ENCODE measurements around the gene BCAR3. TPM values are rescaled to one million over a fixed set of nuclear protein-coding genes. Genes with fewer than 3 reads are reported as not detected.

Gene BCAR3
- total RNA-seq, 6 donors from 2014 or later: 26.3 to 48.8 (median 31.9) TPM

DNA sequence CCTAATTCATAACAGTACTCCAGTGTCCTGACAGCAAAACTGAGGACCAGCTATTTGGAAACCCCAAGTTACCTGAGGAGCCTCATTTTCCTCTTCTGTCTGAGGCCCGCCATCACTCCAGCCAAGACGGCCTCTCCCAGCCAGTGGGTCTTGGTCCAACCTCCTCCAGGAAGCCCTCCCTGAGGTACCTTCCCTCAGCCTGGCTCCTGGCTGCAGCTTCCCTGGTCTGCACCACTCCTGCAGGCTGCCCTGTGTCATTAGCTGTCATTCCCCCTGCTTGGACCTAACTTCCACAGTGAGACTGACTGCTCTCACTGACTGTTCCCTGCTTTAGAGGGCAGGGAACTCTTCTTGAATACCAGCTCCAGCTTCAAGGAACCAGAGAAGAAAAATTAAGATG, 33.0 kb downstream of the BCAR3 start:
- no peaks in the 10 kb centered on the region for H3K27me3 ChIP-seq
- H3K36me3 ChIP-seq: peaks cover 0 to 7% (median 0%) of the 10 kb centered on the region in 4 donors
- H3K4me3 ChIP-seq: no peak overlapping the region
- ATAC-seq (ENCODE audit: low FRiP score in 2 of 2) (no peak), DNase-seq (no peak)
- TF ChIP-seq, protein P1, sequence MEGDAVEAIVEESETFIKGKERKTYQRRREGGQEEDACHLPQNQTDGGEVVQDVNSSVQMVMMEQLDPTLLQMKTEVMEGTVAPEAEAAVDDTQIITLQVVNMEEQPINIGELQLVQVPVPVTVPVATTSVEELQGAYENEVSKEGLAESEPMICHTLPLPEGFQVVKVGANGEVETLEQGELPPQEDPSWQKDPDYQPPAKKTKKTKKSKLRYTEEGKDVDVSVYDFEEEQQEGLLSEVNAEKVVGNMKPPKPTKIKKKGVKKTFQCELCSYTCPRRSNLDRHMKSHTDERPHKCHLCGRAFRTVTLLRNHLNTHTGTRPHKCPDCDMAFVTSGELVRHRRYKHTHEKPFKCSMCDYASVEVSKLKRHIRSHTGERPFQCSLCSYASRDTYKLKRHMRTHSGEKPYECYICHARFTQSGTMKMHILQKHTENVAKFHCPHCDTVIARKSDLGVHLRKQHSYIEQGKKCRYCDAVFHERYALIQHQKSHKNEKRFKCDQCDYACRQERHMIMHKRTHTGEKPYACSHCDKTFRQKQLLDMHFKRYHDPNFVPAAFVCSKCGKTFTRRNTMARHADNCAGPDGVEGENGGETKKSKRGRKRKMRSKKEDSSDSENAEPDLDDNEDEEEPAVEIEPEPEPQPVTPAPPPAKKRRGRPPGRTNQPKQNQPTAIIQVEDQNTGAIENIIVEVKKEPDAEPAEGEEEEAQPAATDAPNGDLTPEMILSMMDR (IDR thresholded peaks at IDR 0.05): no peak
- TF ChIP-seq EP300 (IDR thresholded peaks at IDR 0.05): no peak
- no peak for TF ChIP-seq POLR2A (IDR thresholded peaks at IDR 0.05)
- TF ChIP-seq POLR2AphosphoS5 (IDR thresholded peaks at IDR 0.05): no peak
- H3K27ac ChIP-seq: no peak overlapping the region
- no peaks in the 10 kb centered on the region for H3K9me3 ChIP-seq
- H3K4me1 ChIP-seq: peaks cover 5 to 17% (median 9%) of the 10 kb centered on the region in 4 donors
- WGBS, 2 donors: 75 to 100% methylated on average over 2 of the region's 2 CpGs

- no peak for DNase-seq
- peaks cover 0 to 27% (median 7%) of the 10 kb centered on the region in 4 donors for H3K36me3 ChIP-seq
- no peaks in the 10 kb centered on the region for H3K4me1 ChIP-seq
- ATAC-seq (ENCODE audit: low FRiP score in 2 of 2): no peak
- H3K27ac ChIP-seq: no peak overlapping the region
- H3K4me3 ChIP-seq: no peak overlapping the region
- H3K9me3 ChIP-seq: no peaks in the 10 kb centered on the region
- 79 to 85% methylated on average over 5 of the region's 5 CpGs for WGBS, 2 donors
- TF ChIP-seq POLR2A (IDR thresholded peaks at IDR 0.05): no peak
- no peaks in the 10 kb centered on the region for H3K27me3 ChIP-seq
Measured at GRCh38 chr1:93641527-93641926, 40.1 kb downstream of the BCAR3 start.

- no peak for DNase-seq
- no peak overlapping the region for H3K27ac ChIP-seq
- H3K4me1 ChIP-seq: peaks cover 0 to 6% (median 0%) of the 10 kb centered on the region in 4 donors
- ATAC-seq (ENCODE audit: low FRiP score in 2 of 2): no peak
- H3K4me3 ChIP-seq: no peak overlapping the region
- peaks cover 0 to 31% (median 7%) of the 10 kb centered on the region in 4 donors for H3K36me3 ChIP-seq
- 89 to 94% methylated on average over 8 of the region's 8 CpGs for WGBS, 2 donors
- H3K27me3 ChIP-seq: no peaks in the 10 kb centered on the region
- TF ChIP-seq, protein P1 (IDR thresholded peaks at IDR 0.05): no peak
- no peak for TF ChIP-seq POLR2A (IDR thresholded peaks at IDR 0.05)
- TF ChIP-seq EP300 (IDR thresholded peaks at IDR 0.05): no peak
- no peak for TF ChIP-seq POLR2AphosphoS5 (IDR thresholded peaks at IDR 0.05)
- no peaks in the 10 kb centered on the region for H3K9me3 ChIP-seq
Measured at GRCh38 chr1:93640656-93641440, 40.8 kb downstream of the BCAR3 start.

DNA sequence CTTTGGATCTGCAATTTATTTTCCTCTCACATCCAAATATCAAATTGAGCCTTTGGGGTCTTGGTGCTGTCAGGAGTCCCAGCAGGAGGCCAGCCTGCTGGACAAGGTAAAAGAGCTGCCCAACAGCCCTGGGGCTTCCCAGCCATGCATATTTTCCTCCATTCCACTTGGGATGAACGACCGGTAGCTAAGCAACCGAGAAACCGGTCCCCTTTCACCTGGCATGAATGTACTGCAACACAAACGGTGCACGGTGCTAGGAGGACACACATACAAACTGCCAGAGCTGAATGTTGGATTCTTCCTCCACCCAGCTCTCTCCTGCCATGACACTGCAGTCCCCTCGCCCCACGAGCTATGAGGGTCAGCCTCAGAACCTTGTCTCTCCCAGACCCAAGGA, 42.7 kb downstream of the BCAR3 start:
- TF ChIP-seq, protein P1 (IDR thresholded peaks at IDR 0.05): no peak
- TF ChIP-seq POLR2AphosphoS5 (IDR thresholded peaks at IDR 0.05) (no peak), EP300 (IDR thresholded peaks at IDR 0.05) (no peak), POLR2A (IDR thresholded peaks at IDR 0.05) (no peak)
- H3K4me3 ChIP-seq: no peak overlapping the region
- peaks cover 0 to 8% (median 0%) of the 10 kb centered on the region in 4 donors for H3K4me1 ChIP-seq
- H3K36me3 ChIP-seq: peaks cover 0 to 36% (median 7%) of the 10 kb centered on the region in 4 donors
- ATAC-seq (ENCODE audit: low FRiP score in 2 of 2) (peak in 1 of 2 donors; percentile 11), DNase-seq (no peak)
- H3K9me3 ChIP-seq: no peaks in the 10 kb centered on the region
- H3K27me3 ChIP-seq: no peaks in the 10 kb centered on the region
- 71 to 78% methylated on average over 8 of the region's 8 CpGs for WGBS, 2 donors
- peak overlapping the region in 3 of 4 donors; percentile 29 to 61 (median 31) for H3K27ac ChIP-seq

DNA sequence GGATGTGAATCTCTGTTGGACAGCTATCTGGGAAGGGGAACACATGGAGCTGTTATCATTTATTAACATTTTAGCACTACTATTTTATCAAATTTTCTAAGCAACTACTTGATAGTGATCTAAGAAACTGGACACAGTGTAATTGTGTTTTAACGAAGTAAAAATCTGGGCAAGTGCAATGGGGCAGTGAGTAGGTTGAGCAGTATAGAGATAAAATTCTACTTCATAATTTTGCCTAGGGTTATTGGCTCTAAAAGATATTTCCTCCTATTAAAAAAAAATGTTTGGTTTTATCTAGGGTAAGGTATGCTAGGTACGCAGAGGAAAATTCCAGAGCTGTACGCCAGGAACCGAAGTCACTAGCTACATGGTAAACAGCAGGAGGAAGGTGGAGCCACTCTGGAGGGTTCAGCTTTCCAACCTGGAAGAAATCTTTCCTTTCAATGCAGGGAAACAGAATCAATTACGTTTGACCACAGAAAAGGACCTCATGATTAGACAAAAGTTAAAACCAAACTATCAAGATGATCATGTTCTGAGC, 43.3 kb downstream of the BCAR3 start:
- 43 to 66% methylated on average over 5 of the region's 5 CpGs for WGBS, 2 donors
- Histone ChIP-seq H3K36me3 (peaks cover 0 to 36% (median 7%) of the 10 kb centered on the region in 4 donors), H3K27ac (peak overlapping the region in 3 of 4 donors; percentile 31 to 61 (median 32)), H3K9me3 (no peaks in the 10 kb centered on the region), H3K27me3 (no peaks in the 10 kb centered on the region), H3K4me3 (no peak overlapping the region), H3K4me1 (peaks cover 0 to 8% (median 0%) of the 10 kb centered on the region in 4 donors)
- DNase-seq (peak in 1 of 2 donors; percentile 72), ATAC-seq (ENCODE audit: low FRiP score in 2 of 2) (peak in 1 of 2 donors; percentile 75)
- TF ChIP-seq POLR2AphosphoS5 (IDR thresholded peaks at IDR 0.05) (no peak), EP300 (IDR thresholded peaks at IDR 0.05) (no peak), POLR2A (IDR thresholded peaks at IDR 0.05) (no peak)
- TF ChIP-seq, protein P1 (IDR thresholded peaks at IDR 0.05): no peak
